HepG2 (cell line): Measurements from ENCODE around the gene RHO. TPM values are rescaled to one million over a fixed set of nuclear protein-coding genes. Genes with fewer than 3 reads are reported as not detected.

Experiments
- CEBPB ChIP-seq: IDR thresholded peaks from 2 replicates; pipeline ENCODE4 v1.6.1; 2011; ENCODE audit warnings: low read depth, low read length, improper control_type of control experiment, borderline replicate concordance
- HNF4A ChIP-seq: sonication (generic); formaldehyde crosslinking; IDR thresholded peaks from 2 replicates; pipeline ENCODE4 v1.4.0; 2020; ENCODE audit warnings: missing genetic modification reagents
- HNF4G ChIP-seq, 2 experiments: sonication (generic) in 1 of 2; formaldehyde crosslinking in 1 of 2; IDR thresholded peaks; 2 replicates each; pipeline versions ENCODE4 v1.4.0 to v1.6.1; 2011 to 2020; ENCODE audit warnings: borderline replicate concordance in 2 of 2, low read depth in 2 of 2, mild to moderate bottlenecking in 2 of 2, low read length in 1 of 2, missing genetic modification reagents in 1 of 2, moderate library complexity in 1 of 2
- KAT8 ChIP-seq: IDR thresholded peaks from 2 replicates; pipeline ENCODE4 v1.6.1; 2016; ENCODE audit warnings: missing genetic modification reagents, missing compliant biosample characterization
- MTF2 ChIP-seq: sonication (generic); formaldehyde crosslinking; IDR thresholded peaks from 2 replicates; pipeline ENCODE4 v1.5.0; 2020; ENCODE audit warnings: missing genetic modification reagents, borderline replicate concordance
- NR1H2 ChIP-seq: sonication (generic); formaldehyde crosslinking; IDR thresholded peaks from 2 replicates; pipeline ENCODE4 v1.8.1; 2022; ENCODE audit warnings: low read depth, missing genetic modification reagents, borderline replicate concordance
- ZFY ChIP-seq: sonication (generic); formaldehyde crosslinking; IDR thresholded peaks from 2 replicates; pipeline ENCODE4 v1.4.0; 2020; ENCODE audit warnings: missing genetic modification reagents
- ZNF629 ChIP-seq: sonication (generic); formaldehyde crosslinking; conservative IDR thresholded peaks from 2 replicates; pipeline ENCODE4 v1.5.0; 2020; ENCODE audit warnings: missing genetic modification reagents
- polyA plus RNA-seq, 8 experiments: library from polyadenylated mRNA; depleted of rRNA in 3 of 8; stranded (reverse) in 7 of 8; unstranded in 1 of 8; fragments of >200 nt; fragmentation: Illumina TruSeq in 4 of 8; extraction: Trizol in 4 of 8; gene quantifications; 2 replicates each; pipeline versions ENCODE4 v1.2.1 to v1.2.3, GENCODE V29; 2011 to 2016; ENCODE audit warnings: low read depth in 4 of 8, missing spikeins in 1 of 8, mixed read lengths in 1 of 8; ENCODE audit not compliant: insufficient read depth in 1 of 8
- total RNA-seq, 5 experiments: library from RNA; depleted of rRNA; stranded (reverse); fragments of >200 nt; fragmentation: Illumina TruSeq; extraction: Trizol; gene quantifications; 2 replicates each; pipeline ENCODE4 v1.2.3, GENCODE V29; 2016; ENCODE audit warnings: low read depth in 1 of 5
- TF ChIP-seq, protein P1 (sequence below), 2 experiments: fragments of 450-650 bp in 1 of 2; sonication (generic) in 1 of 2; formaldehyde crosslinking in 1 of 2; IDR thresholded peaks; 2 replicates each; pipeline versions ENCODE4 v1.6.1 to v1.8.0; 2016 to 2022; ENCODE audit warnings: antibody characterized with exemption in 1 of 2, mild to moderate bottlenecking in 1 of 2, missing genetic modification reagents in 1 of 2
- TF ChIP-seq, protein P2 (sequence below): sonication (generic); formaldehyde crosslinking; conservative IDR thresholded peaks from 2 replicates; pipeline ENCODE4 v1.4.0; 2020; ENCODE audit warnings: mild to moderate bottlenecking, missing genetic modification reagents, moderate library complexity
- TF ChIP-seq, protein P3 (sequence below): sonication (generic); formaldehyde crosslinking; IDR thresholded peaks from 2 replicates; pipeline ENCODE4 v1.4.0; 2020; ENCODE audit warnings: missing genetic modification reagents

RHO gene
- total and polyA plus RNA-seq, 2 of the 13 experiments (the other 11 are each of a cell fraction or from before 2014, with no cell fraction given) = not detected

GRCh38 chr3:129563850-129564535, 35.6 kb downstream of the RHO start (continued):
- TF ChIP-seq, protein P1, sequence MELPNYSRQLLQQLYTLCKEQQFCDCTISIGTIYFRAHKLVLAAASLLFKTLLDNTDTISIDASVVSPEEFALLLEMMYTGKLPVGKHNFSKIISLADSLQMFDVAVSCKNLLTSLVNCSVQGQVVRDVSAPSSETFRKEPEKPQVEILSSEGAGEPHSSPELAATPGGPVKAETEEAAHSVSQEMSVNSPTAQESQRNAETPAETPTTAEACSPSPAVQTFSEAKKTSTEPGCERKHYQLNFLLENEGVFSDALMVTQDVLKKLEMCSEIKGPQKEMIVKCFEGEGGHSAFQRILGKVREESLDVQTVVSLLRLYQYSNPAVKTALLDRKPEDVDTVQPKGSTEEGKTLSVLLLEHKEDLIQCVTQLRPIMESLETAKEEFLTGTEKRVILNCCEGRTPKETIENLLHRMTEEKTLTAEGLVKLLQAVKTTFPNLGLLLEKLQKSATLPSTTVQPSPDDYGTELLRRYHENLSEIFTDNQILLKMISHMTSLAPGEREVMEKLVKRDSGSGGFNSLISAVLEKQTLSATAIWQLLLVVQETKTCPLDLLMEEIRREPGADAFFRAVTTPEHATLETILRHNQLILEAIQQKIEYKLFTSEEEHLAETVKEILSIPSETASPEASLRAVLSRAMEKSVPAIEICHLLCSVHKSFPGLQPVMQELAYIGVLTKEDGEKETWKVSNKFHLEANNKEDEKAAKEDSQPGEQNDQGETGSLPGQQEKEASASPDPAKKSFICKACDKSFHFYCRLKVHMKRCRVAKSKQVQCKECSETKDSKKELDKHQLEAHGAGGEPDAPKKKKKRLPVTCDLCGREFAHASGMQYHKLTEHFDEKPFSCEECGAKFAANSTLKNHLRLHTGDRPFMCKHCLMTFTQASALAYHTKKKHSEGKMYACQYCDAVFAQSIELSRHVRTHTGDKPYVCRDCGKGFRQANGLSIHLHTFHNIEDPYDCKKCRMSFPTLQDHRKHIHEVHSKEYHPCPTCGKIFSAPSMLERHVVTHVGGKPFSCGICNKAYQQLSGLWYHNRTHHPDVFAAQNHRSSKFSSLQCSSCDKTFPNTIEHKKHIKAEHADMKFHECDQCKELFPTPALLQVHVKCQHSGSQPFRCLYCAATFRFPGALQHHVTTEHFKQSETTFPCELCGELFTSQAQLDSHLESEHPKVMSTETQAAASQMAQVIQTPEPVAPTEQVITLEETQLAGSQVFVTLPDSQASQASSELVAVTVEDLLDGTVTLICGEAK (IDR thresholded peaks at IDR 0.05) = no peak
- TF ChIP-seq, protein P1 (CRISPR knock-in tag; IDR thresholded peaks at IDR 0.05) = no peak
- TF ChIP-seq HNF4G (IDR thresholded peaks at IDR 0.05; ENCODE audit: borderline replicate concordance, low read depth, low read length) (no peak), HNF4G (CRISPR knock-in tag; IDR thresholded peaks at IDR 0.05; ENCODE audit: borderline replicate concordance, low read depth) (no peak), KAT8 (CRISPR knock-in tag) (no peak), MTF2 (CRISPR knock-in tag) (no peak), CEBPB (no peak), NR1H2 (CRISPR knock-in tag) (no peak), ZFY (CRISPR knock-in tag) (peak; percentile 24; the same call in 1 of the 2 replicates), HNF4A (peak; percentile 61), ZNF629 (CRISPR knock-in tag) (peak; percentile 27; the same call in 1 of the 2 replicates)
- TF ChIP-seq, protein P2, sequence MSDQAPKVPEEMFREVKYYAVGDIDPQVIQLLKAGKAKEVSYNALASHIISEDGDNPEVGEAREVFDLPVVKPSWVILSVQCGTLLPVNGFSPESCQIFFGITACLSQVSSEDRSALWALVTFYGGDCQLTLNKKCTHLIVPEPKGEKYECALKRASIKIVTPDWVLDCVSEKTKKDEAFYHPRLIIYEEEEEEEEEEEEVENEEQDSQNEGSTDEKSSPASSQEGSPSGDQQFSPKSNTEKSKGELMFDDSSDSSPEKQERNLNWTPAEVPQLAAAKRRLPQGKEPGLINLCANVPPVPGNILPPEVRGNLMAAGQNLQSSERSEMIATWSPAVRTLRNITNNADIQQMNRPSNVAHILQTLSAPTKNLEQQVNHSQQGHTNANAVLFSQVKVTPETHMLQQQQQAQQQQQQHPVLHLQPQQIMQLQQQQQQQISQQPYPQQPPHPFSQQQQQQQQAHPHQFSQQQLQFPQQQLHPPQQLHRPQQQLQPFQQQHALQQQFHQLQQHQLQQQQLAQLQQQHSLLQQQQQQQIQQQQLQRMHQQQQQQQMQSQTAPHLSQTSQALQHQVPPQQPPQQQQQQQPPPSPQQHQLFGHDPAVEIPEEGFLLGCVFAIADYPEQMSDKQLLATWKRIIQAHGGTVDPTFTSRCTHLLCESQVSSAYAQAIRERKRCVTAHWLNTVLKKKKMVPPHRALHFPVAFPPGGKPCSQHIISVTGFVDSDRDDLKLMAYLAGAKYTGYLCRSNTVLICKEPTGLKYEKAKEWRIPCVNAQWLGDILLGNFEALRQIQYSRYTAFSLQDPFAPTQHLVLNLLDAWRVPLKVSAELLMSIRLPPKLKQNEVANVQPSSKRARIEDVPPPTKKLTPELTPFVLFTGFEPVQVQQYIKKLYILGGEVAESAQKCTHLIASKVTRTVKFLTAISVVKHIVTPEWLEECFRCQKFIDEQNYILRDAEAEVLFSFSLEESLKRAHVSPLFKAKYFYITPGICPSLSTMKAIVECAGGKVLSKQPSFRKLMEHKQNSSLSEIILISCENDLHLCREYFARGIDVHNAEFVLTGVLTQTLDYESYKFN (CRISPR knock-in tag) = 0 out of 2 replicates have a peak, but pooled peaks have one; percentile 22
- TF ChIP-seq, protein P3, sequence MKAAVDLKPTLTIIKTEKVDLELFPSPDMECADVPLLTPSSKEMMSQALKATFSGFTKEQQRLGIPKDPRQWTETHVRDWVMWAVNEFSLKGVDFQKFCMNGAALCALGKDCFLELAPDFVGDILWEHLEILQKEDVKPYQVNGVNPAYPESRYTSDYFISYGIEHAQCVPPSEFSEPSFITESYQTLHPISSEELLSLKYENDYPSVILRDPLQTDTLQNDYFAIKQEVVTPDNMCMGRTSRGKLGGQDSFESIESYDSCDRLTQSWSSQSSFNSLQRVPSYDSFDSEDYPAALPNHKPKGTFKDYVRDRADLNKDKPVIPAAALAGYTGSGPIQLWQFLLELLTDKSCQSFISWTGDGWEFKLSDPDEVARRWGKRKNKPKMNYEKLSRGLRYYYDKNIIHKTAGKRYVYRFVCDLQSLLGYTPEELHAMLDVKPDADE (CRISPR knock-in tag) = no peak
